HS-27A (cell line): ENCODE data around the gene DYNC1I1.
A peak's percentile ranks its signal among the peaks of the same experiment; 100 is the strongest.

ENCODE experiments used
- DNase-seq: peaks from one replicate; pipeline ENCODE4 v3.0.0-alpha.2; 2012; ENCODE audit warnings: low read depth, missing footprints

Gene DYNC1I1

GRCh38 chr7:95793658-95794057, 21.3 kb downstream of the DYNC1I1 start:
- no peak for DNase-seq

GRCh38 chr7:95794917-95795515, 22.7 kb downstream of the DYNC1I1 start:
- no peak for DNase-seq

GRCh38 chr7:95796617-95797016, 24.3 kb downstream of the DYNC1I1 start:
- DNase-seq: no peak

GRCh38 chr7:95798401-95798930, 26.1 kb downstream of the DYNC1I1 start:
- no peak for DNase-seq

GRCh38 chr7:95800787-95801186, 28.4 kb downstream of the DYNC1I1 start:
- DNase-seq: no peak

- no peak for DNase-seq
Observed at GRCh38 chr7:95802270-95802669, 29.9 kb downstream of the DYNC1I1 start.

GRCh38 chr7:95804052-95804451, 31.7 kb downstream of the DYNC1I1 start:
- no peak for DNase-seq

GRCh38 chr7:95805909-95806308, 33.6 kb downstream of the DYNC1I1 start:
- no peak for DNase-seq

GRCh38 chr7:95808396-95808795, 36.0 kb downstream of the DYNC1I1 start:
- no peak for DNase-seq

- DNase-seq: no peak
Observed at GRCh38 chr7:95811846-95812445, 39.6 kb downstream of the DYNC1I1 start.

GRCh38 chr7:95814721-95815120, 42.4 kb downstream of the DYNC1I1 start:
- DNase-seq: no peak

- DNase-seq: no peak
Observed at GRCh38 chr7:95817866-95818640, 45.7 kb downstream of the DYNC1I1 start.

- DNase-seq: no peak
Observed at GRCh38 chr7:95820778-95821177, 48.4 kb downstream of the DYNC1I1 start.

- DNase-seq: no peak
Observed at GRCh38 chr7:95822717-95823116, 50.4 kb downstream of the DYNC1I1 start.

GRCh38 chr7:95824616-95825015, 52.3 kb downstream of the DYNC1I1 start:
- no peak for DNase-seq

- DNase-seq: no peak
Observed at GRCh38 chr7:95828824-95829790, 56.8 kb downstream of the DYNC1I1 start.

GRCh38 chr7:95840953-95841950, 68.9 kb downstream of the DYNC1I1 start:
- DNase-seq: no peak

GRCh38 chr7:95843286-95843685, 70.9 kb downstream of the DYNC1I1 start:
- DNase-seq: no peak

- no peak for DNase-seq
Observed at GRCh38 chr7:95845007-95845406, 72.7 kb downstream of the DYNC1I1 start.

- no peak for DNase-seq
Observed at GRCh38 chr7:95847061-95847460, 74.7 kb downstream of the DYNC1I1 start.

- DNase-seq: peak; percentile 39
Observed at GRCh38 chr7:95859429-95859828, 87.1 kb downstream of the DYNC1I1 start.
